Lower leg skin (tissue), 4 donors: ENCODE measurements around the gene NOTCH1. TPM values are rescaled to one million over a fixed set of nuclear protein-coding genes. Genes with fewer than 3 reads are reported as not detected.

Experiments used
- DNase-seq, 2 donors: peaks; one replicate each; pipeline ENCODE4 v3.0.0-alpha.2; 2019; ENCODE audit warnings: low spot score in 2 of 2
- H3K4me3 ChIP-seq: fragments of 200-600 bp; sonication (generic); 2 replicates; pipeline ENCODE4 v1.5.1; 2017; ENCODE audit warnings: mild to moderate bottlenecking, low read depth; ENCODE audit not compliant: poor library complexity, severe bottlenecking
- POLR2A ChIP-seq, 2 donors: fragments of 450-650 bp; IDR thresholded peaks; one replicate each; pipeline ENCODE4 v1.6.1; 2016 to 2017; ENCODE audit warnings: antibody characterized with exemption in 2 of 2, mild to moderate bottlenecking in 1 of 2, moderate library complexity in 1 of 2
- WGBS, 2 donors: methylation state at CpG; one replicate each; pipeline ENCODE4 v1.1.5; 2018; 5-methylcytosine and 5-hydroxymethylcytosine counted together
- intact Hi-C: fragments of 100-400 bp; cut with DNase I; formaldehyde crosslinking; loops from one replicate; pipeline ENCODE4 v1.15.0; 2023; ENCODE audit warnings: low total_unique reads
- total RNA-seq, 4 donors: library from RNA; depleted of rRNA; stranded (reverse); fragments of >200 nt; gene quantifications; one replicate each; pipeline ENCODE4 v1.1.0, GENCODE V29; 2016
- TF ChIP-seq, protein P1 (sequence below), 3 donors: fragments of 450-650 bp; IDR thresholded peaks; one replicate each; pipeline ENCODE4 v1.5.1; 2016; ENCODE audit warnings: antibody characterized with exemption in 3 of 3, mild to moderate bottlenecking in 3 of 3, moderate library complexity in 2 of 3

Gene NOTCH1
- total RNA-seq, 4 donors from 2014 or later: 79.7 to 95.3 (median 82.8) TPM

DNA sequence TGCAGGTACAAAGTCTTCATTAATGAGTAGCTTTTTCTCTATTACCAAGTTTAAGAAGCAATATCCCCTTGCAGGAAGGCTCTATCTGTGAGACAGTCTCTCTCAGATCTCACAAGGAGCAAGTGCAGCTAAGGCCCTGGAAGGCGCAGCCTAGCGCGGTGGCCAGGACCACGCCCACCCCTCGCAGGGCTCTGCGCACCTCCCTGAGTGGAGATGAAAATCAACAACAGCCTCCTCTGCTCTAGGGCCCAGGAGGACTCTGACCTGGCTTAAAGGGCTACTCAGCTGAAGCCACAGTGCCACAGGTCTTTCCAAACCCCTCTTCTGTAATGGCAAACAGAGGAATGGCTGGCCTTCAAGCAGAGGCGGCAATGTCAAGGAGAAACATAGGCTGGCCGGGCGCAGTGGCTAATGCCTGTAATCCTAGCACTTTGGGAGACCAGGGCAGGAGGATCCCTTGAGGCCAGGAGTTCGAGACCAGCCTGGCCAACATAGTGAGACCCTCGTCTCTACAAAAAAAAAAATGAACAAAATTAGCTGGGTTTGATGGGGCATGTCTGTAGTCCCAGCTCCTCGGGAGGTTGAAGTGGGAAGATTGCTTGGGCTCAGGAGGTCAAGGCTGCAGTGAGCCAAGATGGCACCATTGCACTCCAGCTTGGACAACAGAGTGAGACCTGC, 74.9 kb downstream of the NOTCH1 start:
- TF ChIP-seq POLR2A (IDR thresholded peaks at IDR 0.05): no peak
- TF ChIP-seq, protein P1, sequence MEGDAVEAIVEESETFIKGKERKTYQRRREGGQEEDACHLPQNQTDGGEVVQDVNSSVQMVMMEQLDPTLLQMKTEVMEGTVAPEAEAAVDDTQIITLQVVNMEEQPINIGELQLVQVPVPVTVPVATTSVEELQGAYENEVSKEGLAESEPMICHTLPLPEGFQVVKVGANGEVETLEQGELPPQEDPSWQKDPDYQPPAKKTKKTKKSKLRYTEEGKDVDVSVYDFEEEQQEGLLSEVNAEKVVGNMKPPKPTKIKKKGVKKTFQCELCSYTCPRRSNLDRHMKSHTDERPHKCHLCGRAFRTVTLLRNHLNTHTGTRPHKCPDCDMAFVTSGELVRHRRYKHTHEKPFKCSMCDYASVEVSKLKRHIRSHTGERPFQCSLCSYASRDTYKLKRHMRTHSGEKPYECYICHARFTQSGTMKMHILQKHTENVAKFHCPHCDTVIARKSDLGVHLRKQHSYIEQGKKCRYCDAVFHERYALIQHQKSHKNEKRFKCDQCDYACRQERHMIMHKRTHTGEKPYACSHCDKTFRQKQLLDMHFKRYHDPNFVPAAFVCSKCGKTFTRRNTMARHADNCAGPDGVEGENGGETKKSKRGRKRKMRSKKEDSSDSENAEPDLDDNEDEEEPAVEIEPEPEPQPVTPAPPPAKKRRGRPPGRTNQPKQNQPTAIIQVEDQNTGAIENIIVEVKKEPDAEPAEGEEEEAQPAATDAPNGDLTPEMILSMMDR (IDR thresholded peaks at IDR 0.05): no peak
- no peak for DNase-seq
- intact Hi-C loops: no loop called here
- WGBS, 2 donors: 88 to 90% methylated on average over 12 of the region's 12 CpGs
- H3K4me3 ChIP-seq: no peak overlapping the region

DNA sequence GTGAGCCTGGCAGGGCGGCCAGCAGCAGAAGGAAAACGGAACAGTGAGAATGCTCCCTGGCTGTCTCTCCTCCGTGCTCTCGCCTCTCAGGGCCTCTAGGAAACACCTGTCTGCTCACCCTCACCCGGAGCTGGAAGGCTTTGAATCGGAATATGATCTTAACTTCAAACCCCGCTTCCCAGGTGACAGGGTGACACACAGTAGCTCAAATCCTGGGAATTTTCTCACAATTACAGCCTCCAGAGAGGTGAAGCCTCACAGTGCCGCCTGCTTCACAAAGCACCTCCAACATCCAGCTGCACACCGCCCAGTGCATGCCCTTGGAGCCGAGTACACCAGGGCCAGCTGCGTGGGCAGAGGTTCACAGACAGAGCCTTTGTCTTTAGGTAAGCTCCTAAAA, 75.5 kb downstream of the NOTCH1 start:
- no peak for TF ChIP-seq POLR2A (IDR thresholded peaks at IDR 0.05)
- TF ChIP-seq, protein P1 (IDR thresholded peaks at IDR 0.05): no peak
- intact Hi-C loops: no loop called here
- 92 to 94% methylated on average over 11 of the region's 11 CpGs for WGBS, 2 donors

GRCh38 chr9:136467766-136468165, 78.1 kb downstream of the NOTCH1 start:
- 88 to 92% methylated on average over 15 of the region's 15 CpGs for WGBS, 2 donors
- no peak for TF ChIP-seq POLR2A (IDR thresholded peaks at IDR 0.05)
- TF ChIP-seq, protein P1 (IDR thresholded peaks at IDR 0.05): no peak
- H3K4me3 ChIP-seq: no peak overlapping the region
- intact Hi-C loops: no loop called here
- DNase-seq: no peak

More for the DNA sequence above, 75.5 kb downstream of the NOTCH1 start:
- H3K4me3 ChIP-seq: no peak overlapping the region
- DNase-seq: no peak

DNA sequence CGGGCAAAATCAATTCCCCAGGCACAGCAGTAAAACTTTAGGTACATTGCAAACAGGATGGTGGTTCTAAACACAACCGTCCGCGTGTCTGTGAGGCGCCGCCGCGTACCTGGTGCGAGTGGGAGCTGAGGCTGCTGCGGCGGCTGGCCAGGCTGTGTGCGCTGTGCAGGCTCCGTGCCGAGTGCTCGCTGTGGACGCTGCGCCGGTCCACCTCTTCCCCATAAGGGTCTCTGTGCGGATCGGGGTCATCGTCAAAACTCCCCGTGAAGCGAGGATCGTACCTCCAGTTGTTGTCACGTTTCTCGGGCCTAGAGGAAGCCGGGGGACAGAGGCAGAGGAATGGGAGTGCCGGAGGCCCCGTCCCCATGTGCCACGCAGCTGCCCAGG, 79.7 kb downstream of the NOTCH1 start:
- H3K4me3 ChIP-seq: no peak overlapping the region
- no peak for TF ChIP-seq POLR2A (IDR thresholded peaks at IDR 0.05)
- TF ChIP-seq, protein P1 (IDR thresholded peaks at IDR 0.05): no peak
- DNase-seq: no peak
- intact Hi-C loops: no loop called here
- 95% methylated on average over 30 of the region's 30 CpGs for WGBS, 2 donors

GRCh38 chr9:136465500-136466154, 80.2 kb downstream of the NOTCH1 start:
- TF ChIP-seq, protein P1 (IDR thresholded peaks at IDR 0.05): no peak
- TF ChIP-seq POLR2A (IDR thresholded peaks at IDR 0.05): no peak
- intact Hi-C loops: no loop called here
- no peak for DNase-seq
- 94 to 95% methylated on average over 27 of the region's 27 CpGs for WGBS, 2 donors
- H3K4me3 ChIP-seq: no peak overlapping the region
